H9 (cell line): ENCODE results near the gene CCNB1. TPM values are rescaled to one million over a fixed set of nuclear protein-coding genes. Genes with fewer than 3 reads are reported as not detected.

Experiments used
- DNase-seq: peaks from one replicate; pipeline ENCODE4 v3.0.0-alpha.2; 2017
- H2AFZ ChIP-seq: one replicate; pipeline ENCODE4 v1.6.1; 2013; ENCODE audit warnings: mild to moderate bottlenecking, low read length, control low read depth, moderate library complexity
- H2AK5ac ChIP-seq: 2 replicates; pipeline ENCODE4 v1.6.1; 2013; ENCODE audit warnings: low read length, control low read depth, mixed read lengths; ENCODE audit not compliant: insufficient read length
- H2BK120ac ChIP-seq: one replicate; pipeline ENCODE4 v1.6.1; 2013; ENCODE audit warnings: low read depth, mild to moderate bottlenecking, low read length, control low read depth, inconsistent platforms; ENCODE audit not compliant: poor library complexity, severe bottlenecking
- H2BK12ac ChIP-seq: 2 replicates; pipeline ENCODE4 v1.6.1; 2013; ENCODE audit warnings: low read length, control low read depth, mixed read lengths, low read depth; ENCODE audit not compliant: insufficient read length
- H2BK15ac ChIP-seq: 2 replicates; pipeline ENCODE4 v1.6.1; 2013; ENCODE audit warnings: low read depth, low read length, control low read depth
- H2BK20ac ChIP-seq: one replicate; pipeline ENCODE4 v1.6.1; 2013; ENCODE audit warnings: low read depth, mild to moderate bottlenecking, low read length, control low read depth, inconsistent platforms; ENCODE audit not compliant: poor library complexity, severe bottlenecking
- H2BK5ac ChIP-seq: 2 replicates; pipeline ENCODE4 v1.6.1; 2013; ENCODE audit warnings: low read length, control low read depth, mixed read lengths; ENCODE audit not compliant: insufficient read length
- H3K14ac ChIP-seq: 2 replicates; pipeline ENCODE4 v1.6.1; 2013; ENCODE audit warnings: low read length, control low read depth; ENCODE audit not compliant: insufficient read depth
- H3K18ac ChIP-seq: 2 replicates; pipeline ENCODE4 v1.6.1; 2013; ENCODE audit warnings: low read depth, mild to moderate bottlenecking, mixed read lengths, low read length, control low read depth; ENCODE audit not compliant: insufficient read length
- H3K23ac ChIP-seq: 2 replicates; pipeline ENCODE4 v1.6.1; 2013; ENCODE audit warnings: low read length, control low read depth, mixed read lengths, low read depth; ENCODE audit not compliant: insufficient read length
- H3K23me2 ChIP-seq: 2 replicates; pipeline ENCODE4 v1.6.1; 2013; ENCODE audit warnings: low read depth, mild to moderate bottlenecking, mixed read lengths, low read length, control low read depth; ENCODE audit not compliant: insufficient read length, poor library complexity, severe bottlenecking
- H3K27ac ChIP-seq: 2 replicates; pipeline ENCODE4 v1.5.1; 2013; ENCODE audit warnings: low read length, control low read depth, mixed read lengths, low read depth; ENCODE audit not compliant: insufficient read length
- H3K27me3 ChIP-seq: 2 replicates; pipeline ENCODE4 v1.6.1; 2013; ENCODE audit warnings: low read length, control low read depth, inconsistent platforms; ENCODE audit not compliant: insufficient read depth
- H3K4ac ChIP-seq: 2 replicates; pipeline ENCODE4 v1.6.1; 2013; ENCODE audit warnings: low read depth, mild to moderate bottlenecking, control low read depth, inconsistent platforms, low read length, moderate library complexity
- H3K4me1 ChIP-seq: 2 replicates; pipeline ENCODE4 v1.6.1; 2013; ENCODE audit warnings: low read length, control low read depth, inconsistent platforms; ENCODE audit not compliant: insufficient read depth
- H3K4me2 ChIP-seq: 2 replicates; pipeline ENCODE4 v1.6.1; 2013; ENCODE audit warnings: low read length, control low read depth, mixed read lengths; ENCODE audit not compliant: insufficient read length, insufficient read depth
- H3K56ac ChIP-seq: 2 replicates; pipeline ENCODE4 v1.6.1; 2013; ENCODE audit warnings: low read depth, mild to moderate bottlenecking, mixed read lengths, low read length, control low read depth; ENCODE audit not compliant: insufficient read length
- H3K79me1 ChIP-seq: 2 replicates; pipeline ENCODE4 v1.6.1; 2013; ENCODE audit warnings: low read depth, mild to moderate bottlenecking, moderate library complexity, low read length, control low read depth, inconsistent platforms; ENCODE audit not compliant: insufficient read depth, poor library complexity, severe bottlenecking
- H3K79me2 ChIP-seq: 2 replicates; pipeline ENCODE4 v1.6.1; 2013; ENCODE audit warnings: low read length, control low read depth, inconsistent platforms; ENCODE audit not compliant: insufficient read depth
- H3K9ac ChIP-seq: 2 replicates; pipeline ENCODE4 v1.6.1; 2013; ENCODE audit warnings: low read length, control low read depth, mixed read lengths; ENCODE audit not compliant: insufficient read length; ENCODE audit errors: extremely low read depth
- H3K9me3 ChIP-seq: one replicate; pipeline ENCODE4 v1.6.1; 2013; ENCODE audit warnings: low read depth, low read length, inconsistent platforms; ENCODE audit not compliant: control insufficient read depth
- H3T11ph ChIP-seq: one replicate; pipeline ENCODE4 v1.6.1; 2013; ENCODE audit warnings: mild to moderate bottlenecking, low read length, control low read depth, inconsistent platforms
- H4K20me1 ChIP-seq: one replicate; pipeline ENCODE4 v1.6.1; 2013; ENCODE audit not compliant: control insufficient read depth, insufficient read length, insufficient read depth
- H4K5ac ChIP-seq: 2 replicates; pipeline ENCODE4 v1.6.1; 2013; ENCODE audit warnings: low read depth, mild to moderate bottlenecking, mixed read lengths, low read length, control low read depth; ENCODE audit not compliant: insufficient read length
- H4K8ac ChIP-seq: replicated peaks from 2 replicates; pipeline ENCODE4 v1.6.1; 2013; ENCODE audit warnings: low read length, control low read depth, mixed read lengths, low read depth; ENCODE audit not compliant: insufficient read length
- H4K91ac ChIP-seq: 2 replicates; pipeline ENCODE4 v1.6.1; 2013; ENCODE audit warnings: low read depth, mild to moderate bottlenecking, moderate library complexity, mixed read lengths, low read length, control low read depth; ENCODE audit not compliant: insufficient read length
- H3K27ac Mint-ChIP-seq, 3 experiments: 2 replicates in 2 of 3; 3 replicates in 1 of 3; pipeline ENCODE4 v1.8.0; 2020 to 2021; ENCODE audit warnings: mixed read lengths in 3 of 3, mild to moderate bottlenecking in 1 of 3, moderate library complexity in 1 of 3
- H3K27me3 Mint-ChIP-seq: 2 replicates; pipeline ENCODE4 v1.8.0; 2021; ENCODE audit warnings: low read depth, mild to moderate bottlenecking, moderate library complexity, mixed read lengths
- H3K36me3 Mint-ChIP-seq, 3 experiments: 2 replicates in 2 of 3; 3 replicates in 1 of 3; pipeline ENCODE4 v1.8.0; 2020 to 2021; ENCODE audit warnings: low read depth in 3 of 3, mixed read lengths in 3 of 3; ENCODE audit not compliant: insufficient read depth in 1 of 3
- H3K4me1 Mint-ChIP-seq, 2 experiments: 2 replicates each; pipeline ENCODE4 v1.8.0; 2020; ENCODE audit warnings: mixed read lengths in 2 of 2
- H3K4me3 Mint-ChIP-seq, 2 experiments: 2 replicates in 1 of 2; 3 replicates in 1 of 2; pipeline ENCODE4 v1.8.0; 2020 to 2021; ENCODE audit warnings: mild to moderate bottlenecking in 2 of 2, mixed read lengths in 2 of 2, moderate library complexity in 1 of 2
- H3K9me3 Mint-ChIP-seq, 2 experiments: 2 replicates in 1 of 2; 3 replicates in 1 of 2; pipeline ENCODE4 v1.8.0; 2020; ENCODE audit warnings: mild to moderate bottlenecking in 2 of 2, mixed read lengths in 2 of 2, moderate library complexity in 1 of 2
- WGBS: extraction: QIAGEN DNeasy Blood & Tissue Kit; methylation state at CpG from one replicate; pipeline ENCODE4 v1.1.7; 2013; ENCODE audit warnings: missing lambda C conversion rate, low lambda C conversion rate, mixed read lengths; ENCODE audit not compliant: insufficient read length; ENCODE audit errors: extremely low coverage; 5-methylcytosine and 5-hydroxymethylcytosine counted together
- total RNA-seq: library from RNA; stranded (reverse); gene quantifications from 2 replicates; pipeline ENCODE4 v1.2.1, GENCODE V29; 2021
- TF ChIP-seq, protein P1 (sequence below): fragments of 200-600 bp; sonication (generic); conservative IDR thresholded peaks from 3 replicates; pipeline ENCODE4 v1.8.0; 2021; ENCODE audit warnings: antibody characterized with exemption, mild to moderate bottlenecking

CCNB1 gene
- total RNA-seq, 1 experiment from 2014 or later = 310 TPM

DNA sequence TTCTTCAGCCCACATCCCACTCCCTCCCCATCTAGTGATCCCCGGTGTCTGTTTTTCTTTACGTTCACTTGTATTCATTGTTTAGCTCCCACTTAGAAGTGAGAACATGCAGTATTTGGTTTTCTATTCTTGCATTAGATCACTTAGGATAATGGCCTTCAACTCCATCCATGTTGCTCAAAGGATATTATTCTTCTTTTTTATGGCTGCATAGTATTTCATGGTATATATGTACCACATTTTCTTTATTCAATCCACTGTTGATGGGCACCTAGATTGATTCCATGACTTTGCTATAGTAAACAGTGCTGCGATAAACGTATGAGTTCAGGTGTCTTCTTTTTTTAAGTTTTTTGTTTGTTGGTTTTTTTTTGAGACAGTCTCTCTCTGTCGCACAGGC is 29.1 kb upstream of the CCNB1 start:
- Histone ChIP-seq H2AK5ac (no peak overlapping the region), H3K4me1 (peaks cover 3% of the 10 kb centered on the region; the same call in 1 of the 2 replicates), H3K27me3 (no peaks in the 10 kb centered on the region), H3K9me3 (no peaks in the 10 kb centered on the region), H3K23me2 (no peaks in the 10 kb centered on the region), H3K23ac (no peak overlapping the region), H4K20me1 (no peaks in the 10 kb centered on the region), H4K5ac (no peak overlapping the region), H3K4me2 (no peak overlapping the region), H2BK120ac (no peak overlapping the region), H3K14ac (no peak overlapping the region), H4K91ac (no peak overlapping the region), H2BK5ac (no peak overlapping the region), H2AFZ (no peak overlapping the region), H3K18ac (no peak overlapping the region), H4K8ac (no peak overlapping the region), H3K79me1 (no peaks in the 10 kb centered on the region), H2BK12ac (no peak overlapping the region), H3T11ph (no peak overlapping the region), H2BK20ac (no peak overlapping the region), H3K9ac (no peak overlapping the region), H3K4ac (no peak overlapping the region), H3K56ac (no peak overlapping the region), H3K27ac (no peak overlapping the region), H2BK15ac (no peak overlapping the region), H3K79me2 (no peaks in the 10 kb centered on the region)
- no peak overlapping the region for H3K27ac Mint-ChIP-seq
- WGBS = no CpG with 5 or more reads among the region's 5 CpGs
- H3K9me3 Mint-ChIP-seq = peaks cover 9 to 10% of the 10 kb centered on the region in 2 experiments; a peak in 4 of 5 replicates
- TF ChIP-seq, protein P1, sequence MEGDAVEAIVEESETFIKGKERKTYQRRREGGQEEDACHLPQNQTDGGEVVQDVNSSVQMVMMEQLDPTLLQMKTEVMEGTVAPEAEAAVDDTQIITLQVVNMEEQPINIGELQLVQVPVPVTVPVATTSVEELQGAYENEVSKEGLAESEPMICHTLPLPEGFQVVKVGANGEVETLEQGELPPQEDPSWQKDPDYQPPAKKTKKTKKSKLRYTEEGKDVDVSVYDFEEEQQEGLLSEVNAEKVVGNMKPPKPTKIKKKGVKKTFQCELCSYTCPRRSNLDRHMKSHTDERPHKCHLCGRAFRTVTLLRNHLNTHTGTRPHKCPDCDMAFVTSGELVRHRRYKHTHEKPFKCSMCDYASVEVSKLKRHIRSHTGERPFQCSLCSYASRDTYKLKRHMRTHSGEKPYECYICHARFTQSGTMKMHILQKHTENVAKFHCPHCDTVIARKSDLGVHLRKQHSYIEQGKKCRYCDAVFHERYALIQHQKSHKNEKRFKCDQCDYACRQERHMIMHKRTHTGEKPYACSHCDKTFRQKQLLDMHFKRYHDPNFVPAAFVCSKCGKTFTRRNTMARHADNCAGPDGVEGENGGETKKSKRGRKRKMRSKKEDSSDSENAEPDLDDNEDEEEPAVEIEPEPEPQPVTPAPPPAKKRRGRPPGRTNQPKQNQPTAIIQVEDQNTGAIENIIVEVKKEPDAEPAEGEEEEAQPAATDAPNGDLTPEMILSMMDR = no peak
- peaks cover 12 to 13% of the 10 kb centered on the region in 2 experiments for H3K4me1 Mint-ChIP-seq
- no peaks in the 10 kb centered on the region for H3K36me3 Mint-ChIP-seq
- no peaks in the 10 kb centered on the region for H3K27me3 Mint-ChIP-seq
- H3K4me3 Mint-ChIP-seq = no peak overlapping the region
- no peak for DNase-seq
